Activated CD8-positive, alpha-beta memory T cell treated with anti-CD3 and anti-CD28 coated beads, Interleukin-2, amount 10 ng/mL, durations not matched to agents 7 days and 5 days (primary cell): ENCODE data around the gene SLC4A11. TPM values are rescaled to one million over a fixed set of nuclear protein-coding genes. Genes with fewer than 3 reads are reported as not detected.

Experiments
- ATAC-seq: fragments of 150-1000 bp; cut with Tn5 transposase; one replicate; pipeline ENCODE4 v1.10.0; 2021; ENCODE audit warnings: moderate library complexity
- CTCF ChIA-PET: fragments of 350-600 bp; sonication (Branson Sonifier 250); formaldehyde crosslinking; loops from one replicate; lab custom pipeline; 2021; ENCODE audit warnings: antibody characterized with exemption; lab: Charles Lee
- DNase-seq: peaks from one replicate; pipeline ENCODE4 v3.0.0-alpha.2; 2020
- H3K27ac Mint-ChIP-seq: one replicate; pipeline ENCODE4 v1.8.0; 2021; ENCODE audit warnings: mild to moderate bottlenecking, mixed read lengths
- H3K27me3 Mint-ChIP-seq: one replicate; pipeline ENCODE4 v1.8.0; 2021; ENCODE audit warnings: mixed read lengths
- H3K36me3 Mint-ChIP-seq: one replicate; pipeline ENCODE4 v1.8.0; 2021; ENCODE audit warnings: mild to moderate bottlenecking, mixed read lengths
- H3K4me1 Mint-ChIP-seq: one replicate; pipeline ENCODE4 v1.8.0; 2021; ENCODE audit warnings: mixed read lengths
- H3K4me3 Mint-ChIP-seq: one replicate; pipeline ENCODE4 v1.8.0; 2021; ENCODE audit warnings: mild to moderate bottlenecking, moderate library complexity, mixed read lengths
- H3K9me3 Mint-ChIP-seq: one replicate; pipeline ENCODE4 v1.8.0; 2022; ENCODE audit warnings: low read depth, mixed read lengths
- total RNA-seq, 2 experiments: library from RNA; stranded (reverse); gene quantifications; one replicate each; pipeline ENCODE4 v1.2.3, GENCODE V29; 2021

Gene SLC4A11
- total RNA-seq, 2 experiments from 2014 or later: 5.4 to 6.0 TPM

DNA sequence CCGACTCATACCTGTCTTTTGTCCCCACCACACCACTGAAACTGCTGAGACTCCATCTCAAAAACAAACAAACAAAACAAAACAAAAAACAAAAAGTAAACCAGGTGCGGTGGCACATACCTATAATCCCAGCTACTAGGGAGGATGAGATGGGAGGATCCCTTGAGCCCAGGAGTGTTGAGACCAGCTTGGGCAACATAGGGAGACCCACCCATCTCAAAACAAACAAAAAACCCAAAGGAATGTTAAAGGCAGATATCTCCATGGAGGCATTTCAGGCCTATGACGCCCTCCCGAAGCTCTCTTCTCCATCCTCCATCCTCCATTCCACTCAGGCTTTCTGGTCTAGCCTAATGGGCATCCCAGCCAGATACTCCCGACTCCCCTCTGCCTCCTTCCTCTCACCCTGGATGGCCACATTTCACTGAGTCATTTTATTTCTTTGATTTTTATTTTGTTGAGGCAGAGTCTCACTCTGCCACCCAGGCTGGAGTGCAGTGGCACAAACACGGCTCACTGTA lies 3.2 kb upstream of the SLC4A11 start:
- CTCF ChIA-PET: no interaction called here
- DNase-seq (no peak), ATAC-seq (no peak)
- no peak overlapping the region for H3K4me3 Mint-ChIP-seq
- H3K27ac Mint-ChIP-seq: no peak overlapping the region
- no peaks in the 10 kb centered on the region for H3K9me3 Mint-ChIP-seq
- peaks cover 2% of the 10 kb centered on the region for H3K36me3 Mint-ChIP-seq
- H3K27me3 Mint-ChIP-seq: peaks cover 56% of the 10 kb centered on the region
- peaks cover 13% of the 10 kb centered on the region for H3K4me1 Mint-ChIP-seq

DNA sequence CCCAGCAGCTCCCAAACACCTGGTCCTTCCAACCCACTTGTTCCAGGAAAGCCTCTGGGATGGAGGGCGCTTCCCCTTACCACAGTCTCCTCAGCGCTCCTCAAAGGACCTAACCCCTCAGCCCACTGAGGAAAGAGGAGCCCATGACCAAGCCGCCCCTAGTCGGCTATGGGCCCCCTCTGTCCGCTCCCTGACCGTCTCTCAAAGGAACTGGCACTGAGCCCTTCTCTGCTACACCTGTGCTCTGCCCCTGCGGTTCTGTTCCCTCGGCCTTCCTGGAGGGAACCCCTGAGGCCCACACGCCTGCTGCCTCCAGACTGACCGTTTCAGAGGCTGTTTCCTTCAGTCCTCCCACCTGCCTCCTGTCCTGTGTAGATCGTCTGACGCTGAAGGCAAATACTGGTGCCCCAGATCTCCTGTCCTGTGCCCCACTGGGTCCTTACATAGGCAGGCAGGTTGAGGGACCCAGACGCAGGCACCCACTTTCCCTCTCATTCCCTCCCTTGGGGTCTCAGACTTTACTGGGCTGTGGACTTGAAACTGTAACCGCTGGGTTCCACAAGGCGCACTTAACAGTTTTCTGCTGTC lies 1.9 kb upstream of the SLC4A11 start:
- H3K27me3 Mint-ChIP-seq: peaks cover 61% of the 10 kb centered on the region
- CTCF ChIA-PET: interaction anchor here (2.4 kb wide), 1 partner anchor 7 kb away, joined by 7 read pairs; no protein-coding TSS in a partner anchor
- H3K36me3 Mint-ChIP-seq: peaks cover 2% of the 10 kb centered on the region
- peaks cover 13% of the 10 kb centered on the region for H3K4me1 Mint-ChIP-seq
- peak overlapping the region; percentile 90 for H3K4me3 Mint-ChIP-seq
- H3K27ac Mint-ChIP-seq: no peak overlapping the region
- ATAC-seq (no peak), DNase-seq (no peak)
- H3K9me3 Mint-ChIP-seq: no peaks in the 10 kb centered on the region

DNA sequence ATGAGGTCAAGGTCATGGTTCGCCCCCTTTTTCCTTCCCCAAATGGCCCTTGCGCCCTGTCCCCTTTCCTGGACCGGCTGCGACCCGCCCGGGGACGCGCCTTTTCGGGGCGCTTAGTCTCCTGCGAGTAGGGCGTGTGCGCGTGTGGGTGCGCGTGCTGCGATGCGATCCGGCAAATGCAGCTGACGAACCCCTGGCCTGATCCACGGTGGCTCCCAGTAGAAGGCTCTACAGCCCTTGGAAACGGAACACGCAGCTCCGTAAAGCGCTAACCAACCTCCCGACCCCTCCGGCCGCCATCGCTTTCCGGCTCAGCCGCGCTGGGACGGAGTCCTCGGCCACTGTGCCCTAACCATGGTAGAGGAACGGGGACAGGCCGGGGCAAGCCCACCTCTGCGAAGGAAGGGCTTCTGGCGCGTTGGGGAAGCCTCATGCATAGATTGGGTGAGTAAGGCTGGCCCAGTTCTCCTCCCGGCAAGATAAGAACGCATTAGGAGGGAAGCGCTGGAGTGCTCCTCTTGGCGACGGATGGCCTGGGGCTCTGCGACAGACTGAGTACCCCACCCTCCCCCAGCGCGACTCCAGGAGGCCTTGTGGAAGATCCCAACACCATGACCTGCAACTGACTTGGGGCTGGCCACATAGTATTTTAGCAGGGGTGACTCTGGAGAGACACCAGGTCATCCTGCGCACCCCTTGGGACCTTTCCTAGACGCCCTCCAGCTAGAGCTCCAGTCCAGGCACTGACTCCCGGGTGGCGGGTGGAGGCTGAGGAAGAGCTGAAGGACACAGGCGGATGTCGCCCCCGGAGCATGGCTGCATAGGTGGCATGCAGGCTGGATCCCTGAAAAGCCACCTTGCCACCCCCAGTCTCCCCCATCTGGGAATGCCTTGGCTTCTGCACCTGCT lies 1.1 kb upstream of the SLC4A11 start:
- peaks cover 13% of the 10 kb centered on the region for H3K4me1 Mint-ChIP-seq
- H3K36me3 Mint-ChIP-seq: peaks cover 2% of the 10 kb centered on the region
- H3K27ac Mint-ChIP-seq: peak overlapping the region; percentile 4
- H3K9me3 Mint-ChIP-seq: no peaks in the 10 kb centered on the region
- H3K4me3 Mint-ChIP-seq: peak overlapping the region; percentile 90
- H3K27me3 Mint-ChIP-seq: peaks cover 57% of the 10 kb centered on the region
- no peak for DNase-seq
- CTCF ChIA-PET: interaction anchor here (1.3 to 2.4 kb wide), 4 partner anchors 8 to 83 kb away, joined by 3 to 8 read pairs (median 6); no protein-coding TSS in a partner anchor
- ATAC-seq: peak; percentile 13

DNA sequence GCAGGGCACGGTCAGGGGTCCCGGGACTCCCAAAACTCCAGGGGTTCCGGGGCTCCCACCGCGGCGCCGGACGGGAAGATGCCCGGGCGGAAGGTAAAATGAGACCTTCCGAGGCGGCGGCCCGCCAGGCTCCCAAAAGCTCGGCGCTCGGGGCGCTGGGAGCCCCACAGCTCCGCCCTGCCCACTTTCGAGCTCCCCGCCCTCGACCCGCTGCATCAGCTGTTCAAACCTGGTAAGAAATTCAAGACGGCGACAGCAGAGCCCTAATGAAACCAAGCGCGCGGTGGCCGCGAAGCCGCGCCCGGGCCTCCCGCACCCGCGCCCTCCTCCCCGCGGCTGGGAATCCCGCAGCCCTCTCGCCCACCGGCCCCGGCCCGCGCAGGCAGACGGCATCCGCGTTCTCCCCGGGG lies 369 bp downstream of the SLC4A11 start:
- H3K27me3 Mint-ChIP-seq: peaks cover 49% of the 10 kb centered on the region
- H3K4me1 Mint-ChIP-seq: peaks cover 13% of the 10 kb centered on the region

DNA sequence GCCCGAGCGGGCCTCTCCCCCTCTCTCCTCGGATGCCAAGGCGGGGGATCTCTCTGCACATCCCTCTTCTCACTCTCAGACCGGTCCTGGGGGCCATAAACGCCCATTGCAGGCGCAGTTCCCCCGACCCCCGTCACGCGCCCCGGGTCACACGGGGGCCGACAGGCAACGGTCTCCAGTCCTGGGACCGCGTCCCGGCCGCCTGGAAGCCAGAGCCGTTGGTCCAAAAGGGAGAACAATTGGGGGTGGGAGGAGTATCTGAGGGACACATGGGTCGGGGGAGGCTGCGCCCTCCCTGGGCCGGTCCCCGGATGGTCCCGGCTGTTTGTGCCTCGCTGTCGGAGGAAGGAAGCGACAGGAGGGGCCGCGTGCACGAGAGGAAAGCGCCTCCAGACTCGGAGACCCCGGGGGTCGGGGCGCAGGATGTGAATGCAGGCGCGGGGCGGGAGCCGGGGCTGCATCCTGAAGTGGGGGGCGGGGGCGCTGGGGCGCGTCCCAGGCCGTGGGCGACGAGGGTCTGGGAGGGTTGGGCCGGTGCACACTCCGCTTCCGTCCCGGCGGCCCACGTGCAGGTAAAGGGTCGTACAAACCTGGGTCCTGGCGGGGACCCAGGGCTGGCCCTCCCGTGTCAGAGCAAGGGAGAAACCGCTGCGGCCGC lies 903 bp downstream of the SLC4A11 start:
- Mint-ChIP-seq H3K36me3 (peaks cover 2% of the 10 kb centered on the region), H3K4me3 (peak overlapping the region; percentile 72), H3K27ac (no peak overlapping the region), H3K4me1 (peaks cover 13% of the 10 kb centered on the region), H3K27me3 (peaks cover 49% of the 10 kb centered on the region), H3K9me3 (no peaks in the 10 kb centered on the region)
- DNase-seq (no peak), ATAC-seq (peak; percentile 18)
- CTCF ChIA-PET: interaction anchor here (1.9 kb wide), 2 partner anchors 19 to 81 kb away, joined by 5 to 8 read pairs; no protein-coding TSS in a partner anchor

More for the DNA sequence above, 369 bp downstream of the SLC4A11 start:
- CTCF ChIA-PET: interaction anchor here (0.8 to 2.4 kb wide), 4 partner anchors 9 to 112 kb away, joined by 3 to 8 read pairs (median 6); no protein-coding TSS in a partner anchor
- peak; percentile 81 for DNase-seq
- peak; percentile 73 for ATAC-seq
- Mint-ChIP-seq H3K27ac (no peak overlapping the region), H3K36me3 (peaks cover 2% of the 10 kb centered on the region), H3K9me3 (no peaks in the 10 kb centered on the region), H3K4me3 (peak overlapping the region; percentile 72)

DNA sequence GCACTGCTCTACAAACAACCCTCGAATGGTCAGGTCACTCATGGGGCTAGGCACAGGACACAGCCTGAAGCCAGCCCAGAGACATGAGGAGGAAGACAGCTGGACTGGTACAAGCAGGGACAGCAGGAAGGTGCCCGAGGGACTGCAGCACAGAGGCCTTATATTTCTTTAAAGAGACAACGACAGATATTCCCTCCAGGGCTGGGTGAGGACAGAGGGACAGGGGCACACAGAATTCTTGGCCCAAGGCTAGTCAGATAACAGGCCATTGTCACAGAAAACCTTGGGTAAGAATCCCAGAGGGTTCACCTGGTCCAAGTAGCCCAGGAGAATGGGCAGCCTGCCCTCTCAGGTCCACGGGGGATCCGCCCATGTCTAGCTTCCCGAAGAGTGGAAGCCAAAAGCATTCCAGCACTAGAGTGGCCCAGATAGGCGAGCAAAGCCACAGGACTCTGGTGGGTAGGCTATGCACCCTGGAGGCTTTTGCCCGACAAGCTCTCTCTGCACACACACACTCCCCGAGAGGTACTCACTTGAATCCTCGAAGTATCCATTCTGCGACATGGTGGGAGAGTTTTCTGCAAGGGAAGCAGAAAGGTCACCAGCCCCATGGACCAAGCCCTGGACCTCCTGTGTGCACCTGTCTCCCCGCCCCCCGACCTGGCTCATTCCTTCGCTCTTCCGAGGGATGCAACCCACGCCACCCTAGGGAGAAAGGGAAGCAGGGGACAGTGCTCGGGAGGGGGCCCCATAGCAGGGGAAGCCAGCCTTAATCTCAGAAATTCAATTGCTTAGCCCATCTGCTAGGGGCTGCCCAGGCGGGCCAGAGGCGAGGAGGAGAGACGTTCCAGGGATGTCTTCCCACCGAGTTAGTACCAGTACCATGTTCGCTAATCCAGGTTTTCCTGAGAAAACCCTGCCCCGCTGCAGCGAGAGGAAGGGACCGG lies 1.7 kb downstream of the SLC4A11 start:
- ATAC-seq (no peak), DNase-seq (no peak)
- H3K27me3 Mint-ChIP-seq: peaks cover 46% of the 10 kb centered on the region
- H3K4me3 Mint-ChIP-seq: peak overlapping the region; percentile 72
- no peak overlapping the region for H3K27ac Mint-ChIP-seq
- CTCF ChIA-PET: interaction anchor here (1.0 kb wide), 1 partner anchor 10 kb away, joined by 3 read pairs; no protein-coding TSS in a partner anchor
- peaks cover 2% of the 10 kb centered on the region for H3K36me3 Mint-ChIP-seq
- no peaks in the 10 kb centered on the region for H3K9me3 Mint-ChIP-seq
- peaks cover 13% of the 10 kb centered on the region for H3K4me1 Mint-ChIP-seq

DNA sequence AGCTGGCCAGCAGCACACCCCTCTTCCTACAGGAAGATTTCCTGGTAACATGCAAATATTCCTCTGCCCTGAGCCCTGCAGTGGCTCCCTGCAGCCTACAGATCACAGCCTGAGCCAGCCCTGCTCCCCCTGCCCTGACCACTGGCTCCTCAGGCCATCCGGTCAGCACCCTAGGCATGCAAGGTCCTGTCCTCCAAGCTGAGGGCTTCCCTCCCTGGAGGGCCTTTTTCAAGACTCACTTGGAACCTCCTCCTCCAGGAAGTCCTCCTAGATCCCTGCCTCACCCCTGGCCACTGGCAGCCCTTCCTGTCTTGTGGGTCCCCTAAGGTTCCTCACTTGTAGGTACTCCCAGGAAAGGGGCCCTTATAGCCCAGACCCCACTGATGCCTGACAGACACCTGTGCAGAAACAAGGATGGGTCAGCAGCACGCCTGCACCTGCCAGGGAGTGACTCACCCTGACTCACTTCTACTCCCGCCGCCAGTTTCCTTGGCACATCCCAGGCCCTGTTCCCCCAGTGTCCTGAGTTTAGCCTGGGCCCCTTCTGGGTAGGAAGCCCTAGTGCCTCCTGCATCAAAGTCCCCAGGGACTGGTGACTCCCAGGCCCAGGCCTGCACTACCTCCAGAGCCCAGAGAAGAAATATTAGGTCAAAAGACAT lies 3.2 kb downstream of the SLC4A11 start:
- H3K9me3 Mint-ChIP-seq: no peaks in the 10 kb centered on the region
- H3K27me3 Mint-ChIP-seq: peaks cover 35% of the 10 kb centered on the region
- H3K36me3 Mint-ChIP-seq: peaks cover 2% of the 10 kb centered on the region
- no peak overlapping the region for H3K4me3 Mint-ChIP-seq
- DNase-seq (no peak), ATAC-seq (no peak)
- peaks cover 13% of the 10 kb centered on the region for H3K4me1 Mint-ChIP-seq
- H3K27ac Mint-ChIP-seq: no peak overlapping the region
- CTCF ChIA-PET: interaction anchor here (1.0 kb wide), 1 partner anchor 12 kb away, joined by 3 read pairs; no protein-coding TSS in a partner anchor

DNA sequence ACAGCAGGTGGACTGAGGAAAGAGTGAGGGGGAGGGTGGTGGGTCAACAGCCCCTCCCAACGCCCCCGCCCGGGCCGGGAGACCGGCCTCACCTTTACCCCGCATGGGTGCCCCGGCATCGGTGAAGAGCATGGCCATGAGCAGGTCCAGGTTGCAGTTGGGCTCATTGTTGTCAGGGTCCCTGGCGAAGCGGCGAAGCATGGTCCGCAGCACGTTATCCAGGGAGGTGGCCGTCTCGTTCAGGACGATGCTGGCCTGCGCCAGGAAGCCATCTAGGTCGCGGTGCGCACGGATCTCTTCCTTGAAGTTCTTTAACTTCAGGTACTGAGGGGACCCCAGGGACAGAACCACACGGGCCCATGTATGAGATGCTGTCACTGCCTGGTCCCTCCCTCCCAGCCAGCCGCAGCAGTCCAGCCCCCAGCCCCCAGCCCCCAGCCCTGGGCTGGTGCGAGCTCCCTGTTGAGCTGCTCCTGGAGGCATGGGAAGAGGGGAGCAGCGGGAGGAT lies 4.9 kb downstream of the SLC4A11 start:
- CTCF ChIA-PET: no interaction called here

DNA sequence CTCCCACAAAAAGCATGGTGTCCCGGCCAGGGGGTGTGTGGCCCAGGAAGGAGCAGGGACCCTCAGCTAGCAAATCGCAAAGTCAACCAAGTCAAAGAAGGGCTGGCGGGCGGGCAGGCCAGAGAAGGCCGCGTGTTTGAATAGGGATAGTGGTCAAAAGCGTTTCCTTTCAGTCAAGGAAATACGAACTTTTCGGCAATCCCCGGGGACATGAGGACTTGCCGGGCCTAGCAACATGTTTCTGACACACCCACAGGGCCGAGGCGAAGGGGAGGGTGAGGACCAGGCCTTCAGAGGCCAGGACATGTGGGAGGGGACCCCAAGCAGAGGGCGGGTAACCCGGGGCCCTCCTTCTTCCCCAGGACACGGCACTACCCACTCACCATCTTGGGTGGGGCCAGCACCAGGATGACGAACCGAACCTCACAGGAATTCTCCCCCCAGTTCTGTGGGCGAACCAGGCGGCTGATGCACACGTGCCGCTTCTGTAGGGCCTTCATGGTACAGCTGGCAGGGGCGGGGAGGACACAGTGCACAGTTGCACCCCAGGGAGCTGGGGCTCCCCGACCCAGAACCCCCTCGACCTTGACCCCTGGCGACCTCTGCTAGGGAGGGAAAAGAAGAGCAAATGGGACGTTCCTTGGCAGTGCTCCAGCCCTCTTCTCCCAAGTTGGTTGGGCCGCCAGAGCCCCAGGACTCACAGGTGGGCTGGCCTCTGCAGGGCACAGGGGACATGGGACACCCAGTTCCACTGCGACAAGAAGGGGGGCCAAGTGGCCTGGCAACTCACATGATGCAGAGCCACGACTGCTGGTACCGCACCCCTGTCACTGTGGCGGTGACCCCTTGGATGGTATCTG lies 5.6 kb downstream of the SLC4A11 start:
- CTCF ChIA-PET: interaction anchor here (1.0 kb wide), 1 partner anchor 14 kb away, joined by 3 read pairs; no protein-coding TSS in a partner anchor
- H3K9me3 Mint-ChIP-seq: no peaks in the 10 kb centered on the region
- ATAC-seq (no peak), DNase-seq (no peak)
- no peak overlapping the region for H3K4me3 Mint-ChIP-seq
- H3K27me3 Mint-ChIP-seq: peaks cover 22% of the 10 kb centered on the region
- no peak overlapping the region for H3K27ac Mint-ChIP-seq
- H3K36me3 Mint-ChIP-seq: no peaks in the 10 kb centered on the region
- H3K4me1 Mint-ChIP-seq: peaks cover 5% of the 10 kb centered on the region

More for the DNA sequence above, 4.9 kb downstream of the SLC4A11 start:
- Mint-ChIP-seq H3K4me3 (no peak overlapping the region), H3K36me3 (no peaks in the 10 kb centered on the region), H3K4me1 (peaks cover 5% of the 10 kb centered on the region), H3K27me3 (peaks cover 22% of the 10 kb centered on the region), H3K9me3 (no peaks in the 10 kb centered on the region), H3K27ac (no peak overlapping the region)
- ATAC-seq (no peak), DNase-seq (no peak)

DNA sequence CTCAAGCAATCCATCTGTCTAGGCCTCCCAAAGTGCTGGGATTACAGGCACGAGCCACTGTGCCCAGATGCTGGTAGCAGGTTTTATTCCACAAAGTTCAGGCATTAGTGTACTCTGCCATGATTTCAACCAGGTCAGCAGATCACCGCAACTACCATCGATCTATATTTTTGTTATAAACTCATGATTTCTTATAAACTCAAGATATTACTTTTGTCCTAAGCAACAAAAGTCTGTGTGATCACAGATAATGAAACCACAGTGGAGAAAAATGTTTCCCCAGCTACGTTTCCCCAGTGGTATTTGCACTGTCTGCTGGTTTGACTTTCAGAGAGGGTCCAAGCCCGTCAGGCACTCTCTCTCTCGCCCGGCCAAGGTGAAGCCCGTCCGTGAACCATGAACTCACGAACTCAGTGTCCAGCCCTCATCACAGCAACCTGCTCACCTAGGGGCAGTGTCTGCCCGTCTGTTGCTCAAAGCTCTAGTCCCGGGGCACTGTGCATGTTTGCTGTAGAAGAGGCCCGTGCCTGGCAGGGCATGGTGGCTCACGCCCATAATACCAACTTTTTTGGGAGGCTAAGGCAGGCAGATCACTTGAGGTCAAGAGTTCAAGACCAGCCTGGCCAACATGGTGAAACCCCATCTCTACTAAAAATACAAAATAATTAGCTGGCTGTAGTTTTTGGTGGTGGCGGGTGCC lies 7.0 kb downstream of the SLC4A11 start:
- ATAC-seq (no peak), DNase-seq (no peak)
- H3K4me1 Mint-ChIP-seq: no peaks in the 10 kb centered on the region
- H3K27me3 Mint-ChIP-seq: peaks cover 11% of the 10 kb centered on the region
- no peak overlapping the region for H3K27ac Mint-ChIP-seq
- CTCF ChIA-PET: interaction anchor here (1.0 kb wide), 1 partner anchor 13 kb away, joined by 3 read pairs; no protein-coding TSS in a partner anchor
- no peaks in the 10 kb centered on the region for H3K36me3 Mint-ChIP-seq
- no peaks in the 10 kb centered on the region for H3K9me3 Mint-ChIP-seq
- no peak overlapping the region for H3K4me3 Mint-ChIP-seq
